ENCODE data around the gene FGD4. TPM values are rescaled to one million over a fixed set of nuclear protein-coding genes. Genes with fewer than 3 reads are reported as not detected.

FGD4 gene
- total RNA-seq, 2 donors from 2014 or later, result 36.3 to 54.4 TPM

DNA sequence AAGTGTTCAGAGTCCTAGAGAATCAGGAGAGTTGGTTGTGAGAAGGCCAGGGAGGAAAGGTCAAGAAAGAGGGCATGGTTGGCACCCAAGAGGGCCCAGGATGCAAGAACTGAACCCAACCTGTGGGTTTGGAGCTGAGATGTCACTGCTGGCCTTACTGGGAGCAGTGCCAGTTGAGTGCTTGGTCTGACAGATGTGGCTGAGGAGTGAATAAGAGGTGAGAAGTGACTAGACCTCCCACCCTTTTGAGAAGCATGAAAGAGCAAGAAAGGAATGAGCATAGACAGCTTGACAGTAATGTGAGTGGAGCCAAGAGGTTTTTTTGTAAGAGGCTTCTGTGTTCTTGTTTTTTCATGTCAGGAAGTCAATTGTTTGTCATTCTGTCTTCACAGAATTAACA, 95.3 kb downstream of the FGD4 start:
- no peaks in the 10 kb centered on the region for H3K27me3 ChIP-seq
- H3K9me3 ChIP-seq, result no peaks in the 10 kb centered on the region
- H3K36me3 ChIP-seq (replicated peaks in 1 of 2; ENCODE audit: insufficient read depth in 1 of 2, low read depth in 2 of 2), result no peaks in the 10 kb centered on the region
- H3K27ac ChIP-seq, result no peak overlapping the region
- H3K4me1 ChIP-seq, result peaks cover 27% of the 10 kb centered on the region
- intact Hi-C loops (cut with DNase I), result loop anchor here (10.0 kb wide), 1 partner anchor 50 kb away; no protein-coding TSS in a partner anchor
- ATAC-seq (no peak), DNase-seq (no peak)
- TF ChIP-seq CTCF (IDR thresholded peaks at IDR 0.05) (no peak), POLR2A (IDR thresholded peaks at IDR 0.05) (no peak)
- H3K4me3 ChIP-seq, result no peak overlapping the region

DNA sequence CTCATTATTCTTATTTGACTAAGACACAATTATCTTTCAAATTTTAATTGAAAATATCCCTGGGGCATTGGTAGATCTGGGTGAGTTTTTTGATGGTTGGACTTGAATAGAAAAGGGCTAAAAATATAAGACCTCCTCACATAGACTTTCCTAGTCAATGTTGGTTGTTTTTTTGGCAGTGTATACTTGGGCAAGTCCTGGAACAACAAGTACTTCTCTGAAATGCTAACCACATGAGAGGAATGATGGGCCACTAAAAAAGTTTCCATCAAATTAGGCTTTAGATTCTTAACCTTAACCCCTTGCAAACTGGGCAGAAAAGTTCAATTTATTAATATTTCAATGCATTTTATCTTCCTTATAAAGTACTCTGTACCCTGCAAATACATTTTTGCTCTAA, 97.6 kb downstream of the FGD4 start:
- TF ChIP-seq POLR2A (IDR thresholded peaks at IDR 0.05) (no peak), CTCF (IDR thresholded peaks at IDR 0.05) (no peak)
- DNase-seq (no peak), ATAC-seq (no peak)
- intact Hi-C loops (cut with DNase I), result loop anchor here (10.0 kb wide), 1 partner anchor 48 kb away; no protein-coding TSS in a partner anchor
- no peak overlapping the region for H3K4me3 ChIP-seq
- no peak overlapping the region for H3K27ac ChIP-seq
- H3K9me3 ChIP-seq, result no peaks in the 10 kb centered on the region
- peaks cover 46% of the 10 kb centered on the region for H3K4me1 ChIP-seq
- no peaks in the 10 kb centered on the region for H3K27me3 ChIP-seq
- no peaks in the 10 kb centered on the region for H3K36me3 ChIP-seq (replicated peaks in 1 of 2; ENCODE audit: insufficient read depth in 1 of 2, low read depth in 2 of 2)

DNA sequence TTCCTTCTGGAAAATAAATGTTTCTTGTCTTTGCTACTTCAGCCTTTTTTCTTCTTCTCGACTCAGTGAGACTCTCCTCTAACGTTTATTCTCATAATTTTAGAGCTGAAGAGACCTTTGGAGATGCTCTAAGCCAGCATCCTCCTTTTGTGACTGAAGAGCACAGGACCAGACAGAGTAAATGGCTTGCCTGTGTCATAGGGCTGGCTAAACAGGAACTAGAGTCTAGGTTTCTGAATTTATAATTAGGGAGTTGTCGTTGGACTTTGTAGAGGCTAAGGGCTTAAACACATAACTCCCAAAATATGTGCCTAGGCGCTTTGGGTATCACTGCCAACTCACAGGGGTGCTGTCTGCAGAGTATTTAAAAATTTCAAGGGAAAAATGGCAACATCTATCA, 98.5 kb downstream of the FGD4 start:
- H3K9me3 ChIP-seq, result no peaks in the 10 kb centered on the region
- 67 to 72% methylated on average over 4 of the region's 4 CpGs for WGBS, 2 donors
- no peaks in the 10 kb centered on the region for H3K36me3 ChIP-seq (replicated peaks in 1 of 2; ENCODE audit: insufficient read depth in 1 of 2, low read depth in 2 of 2)
- no peaks in the 10 kb centered on the region for H3K27me3 ChIP-seq
- H3K27ac ChIP-seq, result no peak overlapping the region
- peaks cover 51% of the 10 kb centered on the region for H3K4me1 ChIP-seq
- no peak overlapping the region for H3K4me3 ChIP-seq
- intact Hi-C loops (cut with DNase I), result loop anchor here (10.0 kb wide), 1 partner anchor 47 kb away; no protein-coding TSS in a partner anchor
- DNase-seq (no peak), ATAC-seq (no peak)
- TF ChIP-seq POLR2A (IDR thresholded peaks at IDR 0.05), result no peak
- TF ChIP-seq CTCF (IDR thresholded peaks at IDR 0.05), result no peak

- peak overlapping the region; percentile 6 to 45 (median 25) for H3K27ac ChIP-seq
- 31 to 39% methylated on average over 6 of the region's 6 CpGs for whole genome bisulfite sequencing, 2 donors
- TF ChIP-seq POLR2A (IDR thresholded peaks at IDR 0.05), result no peak
- no peak for TF ChIP-seq CTCF (IDR thresholded peaks at IDR 0.05)
- intact Hi-C loops (cut with DNase I), result loop anchor here (10.0 kb wide), 1 partner anchor 46 kb away; no protein-coding TSS in a partner anchor
- DNase-seq (peak in 3 of 4 donors; percentile 29 to 67 (median 56)), ATAC-seq (peak; percentile 36)
- peaks cover 61% of the 10 kb centered on the region for H3K4me1 ChIP-seq
- no peak overlapping the region for H3K4me3 ChIP-seq
- H3K36me3 ChIP-seq (replicated peaks in 1 of 2; ENCODE audit: insufficient read depth in 1 of 2, low read depth in 2 of 2), result no peaks in the 10 kb centered on the region
- no peaks in the 10 kb centered on the region for H3K27me3 ChIP-seq
- H3K9me3 ChIP-seq, result no peaks in the 10 kb centered on the region
Observed at GRCh38 chr12:32499048-32499447, 99.7 kb downstream of the FGD4 start.

DNA sequence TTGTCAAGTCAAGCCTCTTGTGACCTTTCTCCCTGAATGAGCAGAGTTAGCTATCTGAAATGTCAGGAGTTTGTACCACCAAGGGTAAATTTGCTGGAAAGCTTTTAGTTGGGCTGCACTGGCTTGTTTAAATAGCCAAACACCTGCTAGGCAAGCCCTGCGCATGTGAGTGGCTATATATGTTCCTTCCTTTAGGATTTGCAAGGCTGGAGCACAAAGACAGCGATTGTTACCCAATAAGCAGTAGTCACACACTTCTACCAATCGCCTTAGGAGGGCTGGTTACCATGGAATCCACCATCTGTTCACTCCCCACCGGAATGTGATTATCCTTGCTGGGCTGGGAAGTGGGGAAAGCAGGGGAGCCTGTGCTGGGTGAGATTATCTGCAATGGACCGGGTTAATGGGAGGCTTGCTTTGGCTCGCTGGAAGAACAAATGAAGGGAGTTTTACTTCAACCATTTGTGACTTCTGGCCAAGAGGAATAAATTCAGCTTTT, 102.5 kb downstream of the FGD4 start:
- ATAC-seq (peak; percentile 84), DNase-seq (peak; percentile 33 to 73 (median 65))
- 6 to 9% methylated on average over 6 of the region's 6 CpGs for WGBS, 2 donors
- no peak for TF ChIP-seq POLR2A (IDR thresholded peaks at IDR 0.05)
- peak in 1 of 7 experiments; percentile 0 for TF ChIP-seq CTCF (IDR thresholded peaks at IDR 0.05)
- Histone ChIP-seq H3K36me3 (replicated peaks in 1 of 2; ENCODE audit: insufficient read depth in 1 of 2, low read depth in 2 of 2) (no peaks in the 10 kb centered on the region), H3K9me3 (no peaks in the 10 kb centered on the region), H3K4me3 (no peak overlapping the region), H3K4me1 (peaks cover 69% of the 10 kb centered on the region), H3K27ac (peak overlapping the region; percentile 63 to 79 (median 70)), H3K27me3 (no peaks in the 10 kb centered on the region)
- intact Hi-C loops (cut with DNase I), result no loop called here

Data from body of pancreas (tissue), 4 donors.